GM18502 (cell line): ENCODE measurements around the gene FBLN7.
"Not testable (repeated sequence)": the region's sequence is repeated elsewhere in the genome, so short reads cannot be mapped to it uniquely, and the experiment has no call there.

Experiments used
- ATAC-seq: cut with Tn5 transposase; IDR thresholded peaks from one replicate; pipeline ENCODE4 v1.9.1; 2021; ENCODE audit warnings: mild to moderate bottlenecking; ENCODE audit not compliant: unreplicated experiment, poor library complexity

Gene FBLN7

GRCh38 chr2:112138159-112139032 is at the start of gene FBLN7:
Gene FBLN7, plus strand, starts transcription at chr2:112138385. Its CDS starts 271 bp downstream, at chr2:112138656.
- no peak for ATAC-seq

GRCh38 chr2:112089375-112089774 is 48.8 kb upstream of the FBLN7 start:
- no peak for ATAC-seq

- no peak for ATAC-seq
Observed at GRCh38 chr2:112092286-112093041, 45.7 kb upstream of the FBLN7 start.

- ATAC-seq: no peak
Observed at GRCh38 chr2:112093216-112093615, 45.0 kb upstream of the FBLN7 start.

GRCh38 chr2:112095681-112096080 is 42.5 kb upstream of the FBLN7 start:
- no peak for ATAC-seq

- ATAC-seq: no peak
Observed at GRCh38 chr2:112096098-112096497, 42.1 kb upstream of the FBLN7 start.

GRCh38 chr2:112108178-112108832 is 29.9 kb upstream of the FBLN7 start:
- no peak for ATAC-seq

GRCh38 chr2:112109278-112109677 is 28.9 kb upstream of the FBLN7 start:
- no peak for ATAC-seq

GRCh38 chr2:112110966-112111365 is 27.2 kb upstream of the FBLN7 start:
- no peak for ATAC-seq

GRCh38 chr2:112113354-112113753 is 24.8 kb upstream of the FBLN7 start:
- ATAC-seq: not testable (repeated sequence)

- no peak for ATAC-seq
Observed at GRCh38 chr2:112118148-112118547, 20.0 kb upstream of the FBLN7 start.

GRCh38 chr2:112121682-112122254 is 16.4 kb upstream of the FBLN7 start:
- no peak for ATAC-seq

GRCh38 chr2:112129060-112129459 is 9.1 kb upstream of the FBLN7 start:
- ATAC-seq: no peak

- ATAC-seq: no peak
Observed at GRCh38 chr2:112133344-112133743, 4.8 kb upstream of the FBLN7 start.

GRCh38 chr2:112134120-112134519 is 4.1 kb upstream of the FBLN7 start:
- ATAC-seq: no peak

- no peak for ATAC-seq
Observed at GRCh38 chr2:112136096-112136495, 2.1 kb upstream of the FBLN7 start.

- ATAC-seq: no peak
Observed at GRCh38 chr2:112137516-112138158, 548 bp upstream of the FBLN7 start.

GRCh38 chr2:112139033-112139614 is 939 bp downstream of the FBLN7 start:
- not testable (repeated sequence) for ATAC-seq

- ATAC-seq: not testable (repeated sequence)
Observed at GRCh38 chr2:112139661-112140204, 1.5 kb downstream of the FBLN7 start.
